ENCODE measurements around the gene CABP4.

DNA sequence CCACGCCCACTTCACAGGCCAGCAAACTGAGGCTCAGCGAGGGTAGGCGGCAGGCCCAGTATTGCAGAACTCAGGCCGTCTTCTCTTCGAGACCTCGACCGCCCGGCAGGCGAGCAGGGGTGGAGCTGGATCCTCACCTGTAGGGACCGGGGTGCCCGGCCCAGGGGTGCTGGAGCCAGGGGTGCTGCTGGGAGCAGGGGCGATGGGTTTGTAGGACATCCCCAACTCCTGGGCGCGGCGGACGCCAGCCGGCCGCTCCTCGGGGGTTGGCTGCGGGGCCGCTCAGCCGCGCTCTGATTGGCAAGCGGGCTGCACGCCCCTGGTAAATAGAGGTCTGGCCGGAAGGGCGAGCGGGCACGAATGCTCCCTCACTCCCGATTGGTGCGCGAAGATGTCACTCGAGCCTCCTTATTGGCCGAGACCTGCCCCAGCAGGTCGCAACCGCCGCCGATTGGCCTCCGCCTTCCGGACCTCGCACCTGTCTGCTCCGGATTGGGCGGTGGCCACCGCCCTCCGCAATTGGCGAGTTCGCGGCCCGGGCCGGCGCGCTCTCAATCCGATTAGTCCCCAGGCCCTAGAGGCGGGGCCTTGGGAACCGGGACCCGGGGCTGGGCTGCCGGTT, 52.8 kb downstream of the CABP4 start, which contains the start of gene CDK2AP2:
- TF ChIP-seq POLR2A (IDR thresholded peaks at IDR 0.05): peak; percentile 84 to 88
- TF ChIP-seq, protein P1, sequence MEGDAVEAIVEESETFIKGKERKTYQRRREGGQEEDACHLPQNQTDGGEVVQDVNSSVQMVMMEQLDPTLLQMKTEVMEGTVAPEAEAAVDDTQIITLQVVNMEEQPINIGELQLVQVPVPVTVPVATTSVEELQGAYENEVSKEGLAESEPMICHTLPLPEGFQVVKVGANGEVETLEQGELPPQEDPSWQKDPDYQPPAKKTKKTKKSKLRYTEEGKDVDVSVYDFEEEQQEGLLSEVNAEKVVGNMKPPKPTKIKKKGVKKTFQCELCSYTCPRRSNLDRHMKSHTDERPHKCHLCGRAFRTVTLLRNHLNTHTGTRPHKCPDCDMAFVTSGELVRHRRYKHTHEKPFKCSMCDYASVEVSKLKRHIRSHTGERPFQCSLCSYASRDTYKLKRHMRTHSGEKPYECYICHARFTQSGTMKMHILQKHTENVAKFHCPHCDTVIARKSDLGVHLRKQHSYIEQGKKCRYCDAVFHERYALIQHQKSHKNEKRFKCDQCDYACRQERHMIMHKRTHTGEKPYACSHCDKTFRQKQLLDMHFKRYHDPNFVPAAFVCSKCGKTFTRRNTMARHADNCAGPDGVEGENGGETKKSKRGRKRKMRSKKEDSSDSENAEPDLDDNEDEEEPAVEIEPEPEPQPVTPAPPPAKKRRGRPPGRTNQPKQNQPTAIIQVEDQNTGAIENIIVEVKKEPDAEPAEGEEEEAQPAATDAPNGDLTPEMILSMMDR (IDR thresholded peaks at IDR 0.05): peak in 1 of 4 experiments; percentile 4

Measured in uterus (tissue), 2 donors.